Measurements from ENCODE around the gene ZNF701. TPM values are rescaled to one million over a fixed set of nuclear protein-coding genes. Genes with fewer than 3 reads are reported as not detected.

ZNF701 gene
- total RNA-seq, 1 experiment from 2014 or later, result 24.4 TPM

DNA sequence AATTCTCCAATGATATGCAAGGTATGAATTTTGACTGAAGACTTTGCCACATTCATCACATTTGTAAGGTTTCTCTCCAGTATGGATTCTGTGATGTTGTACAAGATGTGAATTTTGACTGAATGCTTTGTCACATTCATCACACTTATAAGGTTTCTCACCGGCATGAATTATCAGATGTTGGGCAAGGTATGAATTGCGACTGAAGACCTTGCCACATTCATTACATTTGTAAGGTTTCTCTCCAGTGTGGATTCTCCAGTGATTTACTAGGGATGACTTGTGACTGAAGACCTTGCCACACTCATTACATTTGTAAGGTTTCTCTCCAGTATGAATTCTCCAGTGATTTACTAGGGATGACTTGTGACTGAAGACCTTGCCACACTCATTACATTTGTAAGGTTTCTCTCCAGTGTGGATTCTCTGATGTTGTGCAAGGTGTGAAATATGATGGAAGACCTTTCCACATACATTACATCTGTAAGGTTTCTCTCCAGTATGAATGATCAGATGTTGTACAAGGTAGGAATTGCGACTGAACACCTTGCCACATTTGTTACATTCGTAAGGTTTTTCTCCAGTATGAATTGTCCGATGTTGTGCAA lies 43.3 kb downstream of the ZNF701 start:
- Histone ChIP-seq H3K27ac (ENCODE audit: insufficient read length, low read depth, low read length) (no peak overlapping the region), H2BK15ac (ENCODE audit: low read depth, low read length) (no peak overlapping the region), H3T11ph (ENCODE audit: low read length) (no peak overlapping the region), H4K91ac (ENCODE audit: insufficient read length, low read depth, low read length) (no peak overlapping the region), H3K4me1 (ENCODE audit: insufficient read depth, low read length) (no peaks in the 10 kb centered on the region), H3K23ac (ENCODE audit: insufficient read length, low read depth, low read length) (no peak overlapping the region), H3K4ac (ENCODE audit: low read depth, low read length) (no peak overlapping the region), H3K79me1 (ENCODE audit: insufficient read depth, low read depth, low read length, poor library complexity, severe bottlenecking) (no peaks in the 10 kb centered on the region), H3K56ac (ENCODE audit: insufficient read length, low read depth, low read length) (no peak overlapping the region), H4K20me1 (ENCODE audit: control insufficient read depth, insufficient read depth, insufficient read length) (no peaks in the 10 kb centered on the region), H2BK5ac (ENCODE audit: insufficient read length, low read length) (no peak overlapping the region), H2BK12ac (ENCODE audit: insufficient read length, low read depth, low read length) (no peak overlapping the region), H3K14ac (ENCODE audit: insufficient read depth, low read length) (no peak overlapping the region), H3K18ac (ENCODE audit: insufficient read length, low read depth, low read length) (no peak overlapping the region), H3K79me2 (ENCODE audit: insufficient read depth, low read length) (no peaks in the 10 kb centered on the region), H2BK120ac (ENCODE audit: low read depth, low read length, poor library complexity, severe bottlenecking) (no peak overlapping the region), H2AK5ac (ENCODE audit: insufficient read length, low read length) (no peak overlapping the region), H2AFZ (ENCODE audit: low read length) (no peak overlapping the region), H4K8ac (replicated peaks; ENCODE audit: insufficient read length, low read depth, low read length) (no peak overlapping the region), H4K5ac (ENCODE audit: insufficient read length, low read depth, low read length) (no peak overlapping the region), H2BK20ac (ENCODE audit: low read depth, low read length, poor library complexity, severe bottlenecking) (no peak overlapping the region), H3K9me3 (ENCODE audit: control insufficient read depth, low read depth, low read length) (peaks cover 18% of the 10 kb centered on the region), H3K23me2 (ENCODE audit: insufficient read length, low read depth, low read length, poor library complexity, severe bottlenecking) (no peaks in the 10 kb centered on the region), H3K4me2 (ENCODE audit: insufficient read depth, insufficient read length, low read length) (no peak overlapping the region), H3K27me3 (ENCODE audit: insufficient read depth, low read length) (no peaks in the 10 kb centered on the region), H3K9ac (ENCODE audit: extremely low read depth, insufficient read length, low read length) (no peak overlapping the region)
- no CpG with 5 or more reads among the region's 5 CpGs for WGBS (ENCODE audit: extremely low coverage, insufficient read length, low lambda C conversion rate)
- Mint-ChIP-seq H3K9me3 (peaks cover 38 to 51% of the 10 kb centered on the region in 2 experiments), H3K4me3 (no peak overlapping the region), H3K27me3 (ENCODE audit: low read depth) (no peaks in the 10 kb centered on the region), H3K27ac (no peak overlapping the region), H3K4me1 (no peaks in the 10 kb centered on the region), H3K36me3 (ENCODE audit: insufficient read depth in 1 of 3, low read depth in 3 of 3) (peaks cover 62 to 68% (median 62%) of the 10 kb centered on the region in 3 experiments)
- no peak for DNase-seq
- TF ChIP-seq, protein P1, sequence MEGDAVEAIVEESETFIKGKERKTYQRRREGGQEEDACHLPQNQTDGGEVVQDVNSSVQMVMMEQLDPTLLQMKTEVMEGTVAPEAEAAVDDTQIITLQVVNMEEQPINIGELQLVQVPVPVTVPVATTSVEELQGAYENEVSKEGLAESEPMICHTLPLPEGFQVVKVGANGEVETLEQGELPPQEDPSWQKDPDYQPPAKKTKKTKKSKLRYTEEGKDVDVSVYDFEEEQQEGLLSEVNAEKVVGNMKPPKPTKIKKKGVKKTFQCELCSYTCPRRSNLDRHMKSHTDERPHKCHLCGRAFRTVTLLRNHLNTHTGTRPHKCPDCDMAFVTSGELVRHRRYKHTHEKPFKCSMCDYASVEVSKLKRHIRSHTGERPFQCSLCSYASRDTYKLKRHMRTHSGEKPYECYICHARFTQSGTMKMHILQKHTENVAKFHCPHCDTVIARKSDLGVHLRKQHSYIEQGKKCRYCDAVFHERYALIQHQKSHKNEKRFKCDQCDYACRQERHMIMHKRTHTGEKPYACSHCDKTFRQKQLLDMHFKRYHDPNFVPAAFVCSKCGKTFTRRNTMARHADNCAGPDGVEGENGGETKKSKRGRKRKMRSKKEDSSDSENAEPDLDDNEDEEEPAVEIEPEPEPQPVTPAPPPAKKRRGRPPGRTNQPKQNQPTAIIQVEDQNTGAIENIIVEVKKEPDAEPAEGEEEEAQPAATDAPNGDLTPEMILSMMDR (conservative IDR thresholded peaks at IDR 0.05), result no peak
